Activated CD4-positive, alpha-beta T cell treated with anti-CD3 and anti-CD28 coated beads for 24 hours (primary cell): Measurements from ENCODE around the gene PELI1.
"Not testable (repeated sequence)": the region's sequence is repeated elsewhere in the genome, so short reads cannot be mapped to it uniquely, and the experiment has no call there.

ENCODE experiments used
- DNase-seq, 2 donors: peaks; one replicate each; pipeline ENCODE4 v3.0.0-alpha.2; 2020; ENCODE audit warnings: low read depth in 2 of 2

The PELI1 gene

DNA sequence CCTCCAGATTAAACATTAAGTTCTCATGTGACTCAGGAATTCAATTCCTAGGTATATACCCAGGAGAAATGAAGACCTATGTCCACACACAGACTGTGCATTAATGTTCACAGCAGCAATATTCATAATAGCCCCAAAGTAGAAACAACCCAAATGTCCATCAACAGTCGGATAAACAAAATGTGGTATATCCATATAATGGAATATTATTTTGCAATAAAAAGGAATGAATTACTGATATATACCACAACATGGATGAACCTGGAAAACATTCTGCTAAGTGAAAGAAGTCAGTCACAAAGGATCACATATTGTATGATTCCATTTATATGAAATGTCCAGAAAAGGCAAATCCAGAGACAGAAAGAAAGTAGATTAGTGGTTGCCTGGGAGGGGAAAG lies 20.5 kb downstream of the PELI1 start:
- no peak for DNase-seq

DNA sequence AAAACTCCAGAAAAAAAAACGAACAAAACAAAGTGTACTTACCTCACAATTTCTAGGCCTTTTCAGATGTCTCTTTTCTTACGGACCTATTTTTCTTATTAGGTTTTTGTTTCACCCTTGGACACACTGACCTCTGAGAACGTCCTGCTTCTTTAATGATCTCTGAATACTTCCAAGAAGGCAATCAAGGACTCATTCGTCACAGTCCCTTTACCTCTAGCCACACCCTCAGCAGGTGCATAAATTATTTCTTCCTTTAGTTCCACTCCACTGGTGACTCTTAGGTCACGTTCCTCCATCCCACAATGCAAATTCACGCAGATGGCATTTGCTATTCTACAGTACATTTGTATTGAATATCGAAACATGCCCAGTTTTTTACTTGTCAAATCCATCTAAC lies 21.9 kb downstream of the PELI1 start:
- no peak for DNase-seq

DNA sequence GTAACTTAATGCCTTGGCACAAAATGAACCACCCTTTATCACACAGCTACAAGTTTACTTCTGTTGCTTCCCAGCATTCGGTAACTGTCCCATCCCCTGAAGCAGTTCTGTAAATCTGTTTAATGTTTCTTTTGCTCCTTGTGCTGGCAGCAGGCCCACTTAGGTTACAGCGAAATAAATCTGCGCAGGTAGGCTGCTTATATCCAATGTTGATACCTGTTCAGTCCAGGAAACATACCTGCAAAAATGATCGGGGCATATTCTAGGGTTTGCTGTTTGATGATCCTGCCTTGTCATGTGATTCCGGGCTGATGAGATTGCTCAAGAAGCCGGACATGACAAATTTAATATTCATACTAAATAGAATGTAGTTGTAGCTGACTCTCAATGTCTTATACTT lies 23.3 kb downstream of the PELI1 start:
- DNase-seq, result no peak

DNA sequence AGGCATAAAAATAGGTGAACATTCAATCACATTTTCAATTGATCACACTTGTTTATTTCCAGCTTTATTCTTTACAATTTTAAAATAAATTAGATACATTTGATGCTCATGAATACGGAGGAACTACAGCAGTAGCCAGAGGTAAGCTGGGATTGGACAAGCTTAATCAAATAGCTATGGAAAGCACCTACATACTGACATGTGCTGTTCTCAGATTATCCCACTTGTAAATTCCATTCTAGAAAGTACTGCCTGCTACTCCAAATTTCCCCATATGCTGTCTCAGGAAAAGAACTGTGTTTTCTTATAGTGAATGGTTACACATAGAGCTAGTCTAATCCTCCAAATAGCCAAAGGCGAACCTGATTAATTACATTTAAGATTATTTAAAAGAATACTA lies 24.2 kb downstream of the PELI1 start:
- no peak for DNase-seq

DNA sequence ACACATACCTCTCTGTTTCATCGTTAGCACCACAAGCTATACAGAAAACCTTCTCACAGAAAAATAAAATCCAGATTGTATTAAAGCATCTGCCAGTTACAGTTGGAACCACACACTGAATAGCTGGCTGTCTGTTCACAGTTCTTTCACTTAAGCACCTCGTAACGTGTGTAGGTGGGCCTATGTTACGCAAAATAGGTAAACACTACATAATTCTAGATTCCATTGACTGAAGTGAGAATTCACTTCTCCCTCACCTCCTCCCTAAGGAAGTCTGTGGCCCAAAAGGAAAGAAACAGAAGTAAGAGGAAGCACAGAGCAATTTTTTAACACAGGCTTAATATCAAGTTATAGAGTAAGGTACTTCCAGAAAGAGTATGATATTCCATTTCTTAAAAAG lies 24.9 kb downstream of the PELI1 start:
- no peak for DNase-seq

DNA sequence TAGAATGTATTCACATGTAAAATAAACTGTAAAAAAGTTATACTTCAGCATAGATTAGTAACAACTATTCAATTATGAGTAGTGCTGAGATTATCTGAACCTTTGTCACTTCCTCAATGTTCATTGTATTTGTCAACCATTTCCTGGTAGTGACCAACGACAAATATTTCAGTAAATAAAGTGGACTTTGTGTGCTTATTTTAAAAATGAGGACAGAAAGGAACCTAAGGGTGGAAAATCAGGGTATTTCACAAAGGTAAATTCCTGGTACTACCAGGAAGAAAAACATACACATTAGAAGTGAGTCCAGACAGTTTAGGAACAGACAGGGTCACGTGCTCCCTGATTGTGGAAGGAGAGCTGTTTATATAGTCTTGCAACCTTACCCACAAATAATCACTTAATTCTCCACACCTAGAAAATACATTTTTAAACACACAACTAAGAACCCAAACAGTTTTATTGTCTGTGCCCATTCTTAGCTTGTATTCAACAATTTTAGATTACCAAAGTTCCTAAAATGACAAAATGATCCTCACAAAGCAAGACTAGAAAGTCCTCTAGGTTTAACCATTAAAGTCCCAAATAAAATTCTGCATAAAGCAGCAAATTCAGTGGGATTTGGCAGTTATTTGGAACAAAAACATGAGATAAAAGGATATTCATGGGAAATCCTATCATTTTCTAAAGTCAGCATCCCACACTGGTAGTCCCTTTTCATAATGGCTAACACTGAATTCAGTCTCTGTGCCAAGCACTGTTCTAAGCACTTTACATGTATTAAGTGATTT lies 28.2 kb downstream of the PELI1 start:
- DNase-seq, result no peak

DNA sequence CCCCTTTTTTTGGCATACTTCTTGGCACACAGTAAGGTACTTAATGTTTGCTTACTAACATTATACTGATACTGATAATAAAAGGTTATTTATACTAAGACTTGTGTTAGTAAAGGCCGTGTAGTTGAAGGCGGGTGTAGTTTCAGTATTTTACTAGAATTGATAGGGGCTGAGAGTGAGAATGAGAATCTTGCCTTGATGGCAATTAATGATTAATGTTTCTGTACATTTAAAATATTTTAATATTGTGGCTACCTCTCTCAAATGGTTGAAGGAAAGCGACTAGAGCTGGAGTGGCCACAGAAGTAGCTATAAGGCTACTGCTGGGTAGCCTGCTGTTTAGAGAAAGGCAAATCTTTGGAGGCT lies 29.3 kb downstream of the PELI1 start:
- DNase-seq, result no peak

DNA sequence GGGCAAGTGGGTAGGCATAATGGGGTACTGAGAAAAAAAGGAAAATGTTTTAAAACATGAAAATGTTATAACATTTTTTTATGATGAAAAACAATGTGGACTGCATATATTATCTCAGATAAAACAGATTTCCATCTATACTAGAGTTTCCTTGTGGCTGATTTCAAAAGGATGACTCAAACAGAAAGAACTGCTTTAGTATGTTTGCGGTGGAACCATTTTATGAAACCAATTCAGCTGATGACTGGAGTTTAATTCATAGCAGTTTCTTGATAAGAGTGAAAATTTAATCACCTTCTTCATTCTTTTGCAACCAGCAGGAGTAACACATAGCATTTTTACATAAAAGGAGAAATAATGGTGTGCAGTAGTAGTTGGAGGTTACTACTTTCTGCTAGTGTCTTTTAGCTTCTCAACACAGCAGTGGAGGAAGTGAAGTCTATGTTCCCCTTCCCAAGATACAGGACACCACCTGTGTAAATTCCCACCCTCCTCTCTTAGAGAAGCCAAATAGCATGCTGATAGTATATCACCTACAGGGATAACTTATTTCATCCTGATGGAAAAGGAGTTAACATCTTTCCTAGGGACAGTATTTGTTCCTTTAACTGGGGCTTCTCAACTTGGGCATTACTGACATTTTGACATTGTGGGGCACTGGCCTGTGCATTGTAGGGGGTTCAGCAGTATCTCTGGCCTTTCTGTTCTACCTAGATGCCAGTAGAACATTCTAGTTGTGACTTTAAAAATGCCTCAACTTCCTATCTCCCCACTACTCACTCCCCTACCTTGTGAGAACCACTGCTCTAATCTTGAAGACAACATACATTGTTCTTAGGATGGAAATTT lies 29.9 kb downstream of the PELI1 start:
- no peak for DNase-seq

DNA sequence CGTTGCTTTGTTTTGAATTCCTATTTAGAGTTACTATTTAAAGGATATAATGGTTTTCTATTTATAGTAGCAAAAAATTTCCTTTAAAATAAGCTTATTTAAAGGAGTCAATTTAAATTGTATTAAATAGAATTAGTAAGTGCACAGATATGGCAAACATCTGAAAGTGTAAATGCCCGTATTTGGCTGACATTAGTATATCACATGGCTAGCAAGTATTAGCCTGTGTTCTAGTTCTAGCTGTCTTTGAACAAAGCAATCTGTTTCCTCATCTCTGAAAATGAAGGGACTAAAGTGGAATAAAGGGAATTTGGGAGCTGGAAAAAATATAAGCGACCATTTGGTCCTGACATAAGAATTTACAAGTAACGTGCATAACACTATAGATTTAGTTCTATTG lies 32.2 kb downstream of the PELI1 start:
- DNase-seq, result no peak

DNA sequence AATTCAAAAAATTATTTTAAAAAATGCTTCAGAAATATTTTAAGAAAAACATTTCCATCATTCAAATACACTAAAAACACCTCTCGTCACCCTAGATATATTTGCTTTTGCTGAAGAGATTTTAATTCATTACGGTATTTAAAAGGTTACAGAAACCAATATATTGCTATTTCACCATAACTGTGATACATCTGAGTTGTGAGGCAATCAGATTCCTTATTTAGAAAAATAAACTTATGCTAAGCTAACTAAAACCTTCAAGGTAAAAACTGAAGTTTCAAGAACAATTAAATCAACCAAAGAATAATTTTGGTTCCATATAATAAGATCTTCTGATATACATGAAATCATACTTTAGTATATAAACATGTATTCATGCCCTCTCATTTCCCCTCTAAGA lies 32.8 kb downstream of the PELI1 start:
- no peak for DNase-seq

DNA sequence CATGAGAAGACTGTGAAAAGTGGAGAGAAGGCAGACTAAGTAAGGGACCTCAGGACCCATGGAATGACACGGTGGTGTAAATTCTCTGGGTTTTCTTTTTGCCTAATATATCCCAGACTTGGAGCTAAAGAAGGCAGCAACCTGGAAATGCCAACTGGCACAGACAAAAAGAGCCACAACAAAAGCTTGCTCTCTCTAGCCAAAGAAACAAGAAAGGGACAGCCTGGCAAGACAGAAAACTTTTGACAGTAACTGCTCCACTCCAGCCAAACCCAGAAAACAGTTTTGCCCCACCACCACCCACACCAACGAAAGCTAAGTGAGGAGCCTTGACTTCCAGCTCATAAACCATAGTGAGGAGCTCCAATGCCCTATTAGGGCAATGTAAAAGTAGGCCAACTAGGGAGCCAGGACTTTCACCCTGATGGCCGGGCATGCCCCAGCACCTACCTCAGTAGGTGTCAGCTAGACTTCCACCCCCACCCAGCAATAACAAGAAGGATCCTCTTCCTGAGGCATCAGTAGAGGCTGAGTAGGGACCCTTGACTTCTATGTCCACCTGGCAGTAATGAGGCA lies 35.5 kb downstream of the PELI1 start:
- DNase-seq, result no peak

DNA sequence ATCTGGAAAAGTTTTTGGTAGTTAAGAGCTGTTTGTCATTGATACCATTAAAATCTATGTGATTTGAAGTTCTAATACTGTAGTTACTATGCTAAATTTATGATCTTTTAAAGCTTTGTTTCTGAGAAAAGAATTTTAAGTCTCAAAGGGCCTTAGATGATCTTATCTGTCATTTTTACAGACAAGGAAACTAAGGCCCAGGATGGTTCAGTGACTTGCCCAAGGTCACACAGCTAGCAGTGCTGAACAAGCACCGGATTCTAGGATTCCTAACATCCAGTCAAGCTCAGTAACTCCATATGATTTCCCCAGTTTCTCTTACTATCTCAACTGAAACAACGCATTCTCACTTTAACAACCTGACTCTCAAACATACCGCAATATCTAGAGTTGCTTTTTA lies 37.7 kb downstream of the PELI1 start:
- DNase-seq, result no peak

DNA sequence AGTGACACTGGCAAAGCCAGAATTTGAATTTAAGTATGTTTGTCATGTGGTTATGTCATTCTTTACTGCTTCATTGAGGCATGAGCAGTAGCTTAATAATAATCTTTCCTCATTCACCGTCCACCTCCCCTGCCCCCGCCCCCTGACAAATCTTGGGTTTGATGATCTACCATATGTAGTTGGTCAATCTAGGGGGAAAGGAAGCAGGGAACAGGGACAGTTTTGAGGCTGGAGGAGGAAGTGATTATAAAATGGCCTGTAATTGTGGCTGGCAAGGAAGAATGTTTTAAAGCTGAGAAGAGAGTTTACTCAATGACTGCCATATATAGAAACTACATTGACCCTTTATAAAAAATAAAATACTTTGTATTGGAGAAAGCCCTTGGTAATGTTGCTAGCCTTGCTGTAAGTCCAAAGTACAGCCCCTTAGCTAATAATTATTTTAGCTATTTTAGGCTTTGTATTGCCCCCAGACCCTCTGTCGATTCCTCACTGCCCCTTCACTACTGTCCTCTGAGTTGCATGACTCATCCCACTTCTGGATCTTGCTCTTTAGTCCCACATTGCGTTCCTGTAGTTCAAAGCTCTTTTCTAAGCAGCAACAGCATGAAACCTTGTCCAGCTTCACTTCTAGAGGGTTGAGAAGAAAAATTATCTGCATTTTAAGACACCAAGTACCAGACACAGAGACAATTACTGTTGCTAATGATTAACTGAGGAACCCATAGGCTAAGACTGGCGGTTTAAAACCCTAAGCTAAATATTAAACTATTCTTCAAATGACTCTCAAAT lies 38.4 kb downstream of the PELI1 start:
- no peak for DNase-seq

DNA sequence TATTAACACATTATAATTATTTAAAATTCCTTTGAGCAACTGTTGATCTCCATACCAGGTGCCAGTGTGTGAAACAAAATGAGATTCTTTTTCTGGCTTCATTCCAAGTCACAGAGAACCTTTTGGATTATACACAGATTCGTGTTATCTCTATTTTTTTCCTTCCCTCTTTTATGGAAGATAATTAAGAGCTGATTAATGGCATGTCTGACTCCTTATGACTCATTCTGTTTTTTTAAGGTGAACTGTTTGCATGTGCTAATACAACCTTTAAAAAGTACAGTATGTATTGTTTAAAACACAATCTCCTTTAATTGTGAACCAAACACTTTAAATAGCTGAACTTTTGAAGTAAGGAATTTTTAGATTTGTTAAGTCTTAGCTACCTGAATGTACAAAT lies 39.3 kb downstream of the PELI1 start:
- DNase-seq, result no peak

DNA sequence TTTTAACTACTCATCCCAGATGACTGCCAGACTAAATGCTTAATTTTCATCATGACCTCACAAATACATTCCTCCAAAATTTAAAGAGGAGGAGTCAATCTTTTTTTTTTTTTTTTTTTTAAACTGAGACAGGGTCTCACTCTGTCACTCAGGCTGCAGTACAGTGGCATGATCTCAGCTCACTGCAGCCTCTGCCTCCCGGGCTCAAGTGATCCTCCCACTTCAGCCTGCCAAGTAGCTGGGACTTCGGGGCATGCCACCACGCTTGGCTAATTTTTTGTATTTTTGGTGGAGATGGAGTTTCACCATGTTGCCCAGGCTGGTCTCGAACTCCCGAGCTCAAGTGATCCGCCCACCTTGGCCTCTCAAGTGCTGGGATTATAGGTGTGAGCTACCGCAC lies 41.5 kb downstream of the PELI1 start:
- not testable (repeated sequence) for DNase-seq

DNA sequence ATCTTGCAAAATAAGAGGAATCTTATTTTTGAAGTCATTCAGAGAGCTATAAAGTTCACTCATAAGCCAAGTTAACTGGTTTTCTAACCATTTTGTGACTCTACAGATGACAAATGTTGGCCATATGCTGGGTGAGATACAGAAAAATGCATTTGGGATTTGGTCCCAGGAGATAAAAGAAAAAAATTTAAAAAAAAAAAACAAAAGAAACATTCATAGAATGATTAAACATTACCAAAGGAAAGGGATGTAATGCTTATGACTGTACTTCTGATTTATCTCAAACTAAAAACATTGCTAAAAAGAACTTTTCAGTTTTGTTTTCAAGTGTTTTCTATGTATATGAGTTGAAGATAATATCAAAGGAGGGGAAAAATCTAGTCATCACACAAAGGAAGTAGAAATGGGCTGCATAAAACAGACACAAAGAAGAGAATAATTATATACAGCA lies 43.1 kb downstream of the PELI1 start:
- DNase-seq, result no peak

DNA sequence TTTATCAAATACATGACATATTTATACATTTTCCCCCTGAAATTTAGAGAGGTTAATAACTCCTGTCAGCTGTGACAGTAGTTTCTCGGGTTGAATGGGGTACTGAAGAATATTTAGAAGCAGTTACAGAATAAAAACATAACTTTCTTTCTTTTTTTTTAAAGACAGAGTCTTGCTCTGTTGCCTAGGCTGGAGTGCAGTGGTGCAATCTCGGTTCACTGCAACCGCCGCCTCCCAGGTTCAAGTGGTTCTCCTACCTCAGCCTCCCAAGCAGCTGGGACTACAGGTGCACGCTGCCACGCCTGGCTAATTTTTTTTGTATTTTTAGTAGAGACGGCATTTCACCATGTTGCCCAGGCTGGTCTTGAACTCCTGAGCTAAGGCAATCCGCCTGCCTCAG lies 43.6 kb downstream of the PELI1 start:
- DNase-seq, result not testable (repeated sequence)

DNA sequence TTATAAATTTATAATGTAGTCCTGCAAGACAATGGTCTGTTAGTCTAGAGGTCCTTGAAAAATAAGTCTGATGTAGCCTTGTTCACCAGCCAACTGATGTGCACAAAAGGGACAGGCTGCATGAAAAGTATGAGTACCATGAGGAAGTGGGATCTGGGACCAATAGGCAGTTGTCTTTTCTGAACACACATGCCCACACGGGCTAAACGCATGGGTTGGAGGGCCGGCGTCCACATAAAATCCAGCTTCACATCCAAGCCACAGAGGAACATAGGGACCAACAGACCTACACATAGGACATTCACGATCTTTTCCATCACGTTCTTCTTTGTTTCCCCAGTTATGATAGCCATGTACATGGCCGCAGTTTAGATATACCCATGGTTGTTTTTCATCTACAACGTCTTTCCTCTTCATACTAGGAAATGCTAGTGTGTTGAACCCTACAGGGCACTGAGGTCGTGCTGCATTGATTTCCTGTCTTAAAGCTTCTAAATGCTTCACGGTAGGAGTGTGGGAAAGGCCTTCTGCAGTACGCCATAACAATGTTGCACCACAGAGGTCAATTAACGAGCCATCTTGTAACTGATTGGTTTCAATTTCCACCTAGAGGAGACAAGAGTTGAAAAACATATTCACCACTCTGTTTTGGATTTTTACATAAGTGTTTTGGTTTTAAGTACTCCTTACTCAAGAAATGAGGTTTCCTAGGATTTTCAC lies 49.4 kb downstream of the PELI1 start:
- no peak for DNase-seq

DNA sequence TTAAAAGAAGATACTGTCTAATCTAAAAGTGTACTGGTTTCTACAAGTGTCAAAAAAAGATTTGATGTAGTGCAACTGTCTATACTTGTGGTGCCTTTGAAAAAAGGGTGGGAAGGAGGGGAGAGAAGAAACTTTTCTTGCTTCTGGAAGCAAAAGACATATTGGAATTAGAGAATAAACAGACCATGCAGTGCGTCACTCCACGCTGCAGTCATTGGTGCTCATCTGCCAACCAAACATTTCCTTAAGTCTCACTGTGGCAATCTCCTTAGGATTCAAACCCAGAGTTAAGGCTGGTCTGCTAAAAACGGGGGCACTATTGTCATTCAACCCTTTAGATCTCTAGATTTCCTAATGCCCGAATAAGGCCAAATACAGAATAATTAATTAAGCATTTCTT lies 50.9 kb downstream of the PELI1 start:
- no peak for DNase-seq

DNA sequence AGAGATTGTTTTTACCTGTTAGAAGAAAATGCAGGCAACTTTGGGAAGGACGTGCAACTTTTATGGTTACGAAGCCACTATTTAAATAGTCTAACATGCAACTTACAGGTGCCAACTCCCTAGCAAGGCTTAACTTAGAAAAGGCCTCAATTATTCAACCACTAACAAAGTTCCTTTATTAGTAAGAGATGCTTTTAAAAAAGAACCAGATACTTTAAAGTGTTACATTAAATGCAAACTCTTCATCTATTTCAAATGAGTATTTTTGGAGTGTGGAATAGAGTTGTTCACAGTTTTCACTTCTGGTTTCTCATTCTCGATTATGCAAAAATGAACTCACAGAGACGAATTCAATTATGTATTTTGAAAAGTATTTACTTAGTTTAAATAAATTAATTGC lies 51.7 kb downstream of the PELI1 start:
- DNase-seq, result no peak

DNA sequence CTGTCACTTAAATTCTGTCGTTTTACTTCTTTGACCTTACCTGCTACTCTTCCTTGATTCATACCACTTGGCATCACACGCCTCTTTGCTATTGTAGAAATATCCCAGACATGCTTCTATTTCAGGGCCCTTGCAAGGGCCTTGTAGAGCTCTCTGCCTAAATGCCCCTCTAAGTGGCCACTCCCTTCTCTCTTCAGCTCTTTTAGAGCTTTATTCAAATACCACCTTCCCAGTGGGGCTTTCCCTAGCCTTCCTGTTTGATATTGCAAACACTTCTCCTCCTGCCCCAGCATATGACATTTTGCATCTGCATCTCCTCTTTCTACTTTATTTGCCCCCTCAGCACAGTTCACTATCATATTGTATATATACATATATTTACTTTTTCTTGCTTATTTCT lies 54.0 kb downstream of the PELI1 start:
- DNase-seq, result no peak
